Esophagus muscularis mucosa (tissue), 4 donors: ENCODE measurements around the gene DISC1.

Source experiments
- CTCF ChIP-seq, 3 experiments: fragments of 200-600 bp in 2 of 3; fragments of 450-650 bp in 1 of 3; sonication (generic) in 2 of 3; IDR thresholded peaks; one replicate each; pipeline ENCODE4 v1.5.1; 2017 to 2019; ENCODE audit warnings: antibody characterized with exemption in 3 of 3, mild to moderate bottlenecking in 2 of 3, moderate library complexity in 1 of 3
- EP300 ChIP-seq: sonication (generic); formaldehyde crosslinking; IDR thresholded peaks from one replicate; pipeline ENCODE4 v1.6.1; 2017; ENCODE audit warnings: antibody characterized with exemption
- POLR2A ChIP-seq: fragments of 450-650 bp; IDR thresholded peaks from one replicate; pipeline ENCODE4 v1.6.1; 2017; ENCODE audit warnings: antibody characterized with exemption, moderate library complexity, mild to moderate bottlenecking, low read depth
- POLR2AphosphoS5 ChIP-seq, 2 donors: sonication (generic); formaldehyde crosslinking; IDR thresholded peaks; one replicate each; pipeline ENCODE4 v1.6.1; 2017; ENCODE audit warnings: antibody characterized with exemption in 2 of 2

DNA sequence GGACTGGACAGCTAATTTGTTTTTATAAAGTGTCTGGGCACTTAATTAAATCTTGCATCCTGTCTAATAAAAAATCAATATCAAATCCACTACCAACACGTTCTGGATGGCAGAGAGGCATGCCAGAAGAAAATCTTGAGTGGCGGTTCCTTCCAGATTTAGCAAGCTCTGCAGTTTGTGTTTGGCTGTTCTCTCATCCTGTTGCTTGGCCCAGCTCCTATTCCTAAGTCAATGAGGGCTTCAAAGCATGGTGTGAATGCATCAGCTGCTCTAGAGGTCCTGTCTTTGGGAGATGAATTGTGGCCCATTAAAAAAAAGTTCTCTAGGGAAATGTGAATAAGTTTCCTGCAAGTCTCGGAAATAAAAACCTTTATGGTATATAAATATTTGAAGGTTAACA lies 90.3 kb downstream of the DISC1 start:
- TF ChIP-seq POLR2A (no peak), CTCF (IDR thresholded peaks at IDR 0.05) (no peak), POLR2AphosphoS5 (IDR thresholded peaks at IDR 0.05) (no peak), EP300 (no peak)
